Iris pigment epithelial cell (primary cell): ENCODE measurements around the gene CACNA1E.

ENCODE experiments used
- DNase-seq: peaks from one replicate; pipeline ENCODE4 v3.0.0-alpha.2; 2011; ENCODE audit warnings: low read depth

The CACNA1E gene

GRCh38 chr1:181483285-181484195 lies at the start of gene CACNA1E:
Gene CACNA1E (plus strand): TSS chr1:181483517. CDS start chr1:181483745, 228 bp downstream.
- DNase-seq: no peak

- DNase-seq: no peak
Measured at GRCh38 chr1:181433931-181434330, 49.4 kb upstream of the CACNA1E start.

GRCh38 chr1:181438013-181438412 lies 45.3 kb upstream of the CACNA1E start:
- no peak for DNase-seq

- no peak for DNase-seq
Measured at GRCh38 chr1:181440510-181440909, 42.8 kb upstream of the CACNA1E start.

GRCh38 chr1:181442181-181442525 lies 41.2 kb upstream of the CACNA1E start:
- no peak for DNase-seq

GRCh38 chr1:181443231-181443853 lies 40.0 kb upstream of the CACNA1E start:
- no peak for DNase-seq

- no peak for DNase-seq
Measured at GRCh38 chr1:181445436-181445835, 37.9 kb upstream of the CACNA1E start.

- no peak for DNase-seq
Measured at GRCh38 chr1:181448461-181448860, 34.9 kb upstream of the CACNA1E start.

- no peak for DNase-seq
Measured at GRCh38 chr1:181451661-181452230, 31.6 kb upstream of the CACNA1E start.

GRCh38 chr1:181452746-181453145 lies 30.6 kb upstream of the CACNA1E start:
- no peak for DNase-seq

GRCh38 chr1:181453541-181454201 lies 29.6 kb upstream of the CACNA1E start:
- DNase-seq: no peak

- no peak for DNase-seq
Measured at GRCh38 chr1:181456551-181456950, 26.8 kb upstream of the CACNA1E start.

- DNase-seq: no peak
Measured at GRCh38 chr1:181458419-181458818, 24.9 kb upstream of the CACNA1E start.

GRCh38 chr1:181459067-181459466 lies 24.2 kb upstream of the CACNA1E start:
- DNase-seq: no peak

GRCh38 chr1:181469829-181470228 lies 13.5 kb upstream of the CACNA1E start:
- DNase-seq: peak; percentile 85

GRCh38 chr1:181475580-181475979 lies 7.7 kb upstream of the CACNA1E start:
- DNase-seq: no peak

- DNase-seq: no peak
Measured at GRCh38 chr1:181476581-181476980, 6.7 kb upstream of the CACNA1E start.

GRCh38 chr1:181478306-181478705 lies 5.0 kb upstream of the CACNA1E start:
- no peak for DNase-seq

GRCh38 chr1:181479137-181479745 lies 4.1 kb upstream of the CACNA1E start:
- peak; percentile 75 for DNase-seq

- DNase-seq: no peak
Measured at GRCh38 chr1:181482001-181482430, 1.3 kb upstream of the CACNA1E start.

- peak; percentile 27 for DNase-seq
Measured at GRCh38 chr1:181482521-181483284, 614 bp upstream of the CACNA1E start.
